Esophagus muscularis mucosa (tissue), 4 donors: ENCODE measurements around the gene PDK2. TPM values are rescaled to one million over a fixed set of nuclear protein-coding genes. Genes with fewer than 3 reads are reported as not detected.

ENCODE experiments used
- DNase-seq: peaks from one replicate; pipeline ENCODE4 v3.0.0-alpha.2; 2017; ENCODE audit errors: extremely low spot score
- H3K27ac ChIP-seq, 4 donors: fragments of 200-600 bp; sonication (generic); replicated peaks in 1 of 4; 1 replicate in 3 of 4; 2 replicates in 1 of 4; pipeline ENCODE4 v1.5.1; 2016 to 2019; ENCODE audit warnings: mild to moderate bottlenecking in 1 of 4
- H3K27me3 ChIP-seq, 4 donors: fragments of 200-600 bp; sonication (generic); one replicate each; pipeline versions ENCODE4 v1.5.1 to v1.6.0; 2016 to 2019
- H3K36me3 ChIP-seq, 4 donors: fragments of 200-600 bp; sonication (generic); one replicate each; pipeline ENCODE4 v1.5.1; 2016 to 2019
- H3K4me1 ChIP-seq, 4 donors: fragments of 200-600 bp; sonication (generic); one replicate each; pipeline ENCODE4 v1.5.1; 2016 to 2019
- H3K4me3 ChIP-seq, 4 donors: fragments of 200-600 bp; sonication (generic); 1 replicate in 2 of 4; 2 replicates in 2 of 4; pipeline ENCODE4 v1.5.1; 2016 to 2019; ENCODE audit warnings: mild to moderate bottlenecking in 4 of 4, moderate library complexity in 1 of 4
- H3K9me3 ChIP-seq, 4 donors: fragments of 200-600 bp; sonication (generic); 1 replicate in 3 of 4; 2 replicates in 1 of 4; pipeline ENCODE4 v1.5.1; 2016 to 2019
- EP300 ChIP-seq: sonication (generic); formaldehyde crosslinking; IDR thresholded peaks from one replicate; pipeline ENCODE4 v1.6.1; 2017; ENCODE audit warnings: antibody characterized with exemption
- POLR2A ChIP-seq: fragments of 450-650 bp; IDR thresholded peaks from one replicate; pipeline ENCODE4 v1.6.1; 2017; ENCODE audit warnings: antibody characterized with exemption, moderate library complexity, mild to moderate bottlenecking, low read depth
- POLR2AphosphoS5 ChIP-seq, 2 donors: sonication (generic); formaldehyde crosslinking; IDR thresholded peaks; one replicate each; pipeline ENCODE4 v1.6.1; 2017; ENCODE audit warnings: antibody characterized with exemption in 2 of 2
- WGBS: methylation state at CpG from one replicate; pipeline ENCODE4 v1.1.5; 2018; 5-methylcytosine and 5-hydroxymethylcytosine counted together
- intact Hi-C: fragments of 100-400 bp; cut with DNase I; formaldehyde crosslinking; loops from one replicate; pipeline ENCODE4 v1.15.1; 2023
- total RNA-seq, 4 donors: library from RNA; depleted of rRNA; stranded (reverse); fragments of >200 nt; gene quantifications; one replicate each; pipeline versions ENCODE4 v1.1.0 to v1.2.1, GENCODE V29; 2016
- TF ChIP-seq, protein P1 (sequence below), 3 experiments: fragments of 200-600 bp in 2 of 3; fragments of 450-650 bp in 1 of 3; sonication (generic) in 2 of 3; IDR thresholded peaks; one replicate each; pipeline ENCODE4 v1.5.1; 2017 to 2019; ENCODE audit warnings: antibody characterized with exemption in 3 of 3, mild to moderate bottlenecking in 2 of 3, moderate library complexity in 1 of 3

Gene PDK2
- total RNA-seq, 4 donors from 2014 or later: 31.6 to 118 (median 61.4) TPM

- 91% methylated on average over 7 of the region's 7 CpGs for WGBS
- Histone ChIP-seq H3K9me3 (no peaks in the 10 kb centered on the region), H3K27me3 (peaks cover 0 to 5% (median 0%) of the 10 kb centered on the region in 4 donors), H3K27ac (no peak overlapping the region), H3K4me3 (no peak overlapping the region), H3K4me1 (peaks cover 9 to 31% (median 26%) of the 10 kb centered on the region in 4 donors), H3K36me3 (no peaks in the 10 kb centered on the region)
- DNase-seq: no peak
- TF ChIP-seq POLR2A (no peak), POLR2AphosphoS5 (IDR thresholded peaks at IDR 0.05) (no peak), EP300 (no peak)
- TF ChIP-seq, protein P1, sequence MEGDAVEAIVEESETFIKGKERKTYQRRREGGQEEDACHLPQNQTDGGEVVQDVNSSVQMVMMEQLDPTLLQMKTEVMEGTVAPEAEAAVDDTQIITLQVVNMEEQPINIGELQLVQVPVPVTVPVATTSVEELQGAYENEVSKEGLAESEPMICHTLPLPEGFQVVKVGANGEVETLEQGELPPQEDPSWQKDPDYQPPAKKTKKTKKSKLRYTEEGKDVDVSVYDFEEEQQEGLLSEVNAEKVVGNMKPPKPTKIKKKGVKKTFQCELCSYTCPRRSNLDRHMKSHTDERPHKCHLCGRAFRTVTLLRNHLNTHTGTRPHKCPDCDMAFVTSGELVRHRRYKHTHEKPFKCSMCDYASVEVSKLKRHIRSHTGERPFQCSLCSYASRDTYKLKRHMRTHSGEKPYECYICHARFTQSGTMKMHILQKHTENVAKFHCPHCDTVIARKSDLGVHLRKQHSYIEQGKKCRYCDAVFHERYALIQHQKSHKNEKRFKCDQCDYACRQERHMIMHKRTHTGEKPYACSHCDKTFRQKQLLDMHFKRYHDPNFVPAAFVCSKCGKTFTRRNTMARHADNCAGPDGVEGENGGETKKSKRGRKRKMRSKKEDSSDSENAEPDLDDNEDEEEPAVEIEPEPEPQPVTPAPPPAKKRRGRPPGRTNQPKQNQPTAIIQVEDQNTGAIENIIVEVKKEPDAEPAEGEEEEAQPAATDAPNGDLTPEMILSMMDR (IDR thresholded peaks at IDR 0.05): no peak
- intact Hi-C loops: no loop called here
These were observed 25.5 kb downstream of the PDK2 start for GRCh38 chr17:50120475-50121253.

DNA sequence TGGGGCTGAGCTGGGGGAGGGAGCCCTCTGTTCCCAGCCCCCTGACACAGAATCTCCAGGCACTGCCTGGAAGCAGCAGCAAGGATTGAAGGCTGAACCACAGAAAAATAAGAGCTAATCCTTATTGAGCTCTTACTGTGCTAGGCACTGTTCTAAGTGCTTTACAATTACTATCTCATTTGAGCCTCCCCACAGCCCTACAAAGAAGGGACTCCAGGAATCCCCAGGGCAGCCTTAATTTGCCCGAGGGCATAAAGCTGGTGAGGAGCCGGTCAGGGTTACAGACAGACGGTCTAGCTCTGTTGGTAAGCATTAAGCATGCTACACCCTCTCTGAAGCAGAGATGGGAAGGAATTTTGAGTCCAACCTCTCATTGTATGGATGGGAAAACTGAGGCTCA lies 27.8 kb downstream of the PDK2 start:
- 92% methylated on average over 2 of the region's 3 CpGs for WGBS

GRCh38 chr17:50123649-50124349 lies 28.6 kb downstream of the PDK2 start:
- Histone ChIP-seq H3K27ac (peak overlapping the region; percentile 23 to 54 (median 44)), H3K9me3 (no peaks in the 10 kb centered on the region), H3K4me1 (peaks cover 9 to 17% (median 14%) of the 10 kb centered on the region in 4 donors), H3K4me3 (no peak overlapping the region), H3K36me3 (no peaks in the 10 kb centered on the region), H3K27me3 (peaks cover 0 to under 1% (median 0%) of the 10 kb centered on the region in 4 donors)
- TF ChIP-seq POLR2A: no peak
- no peak for TF ChIP-seq POLR2AphosphoS5 (IDR thresholded peaks at IDR 0.05)
- no peak for TF ChIP-seq EP300
- TF ChIP-seq, protein P1 (IDR thresholded peaks at IDR 0.05): no peak
- DNase-seq: no peak
- intact Hi-C loops: no loop called here
- 50% methylated on average over 12 of the region's 12 CpGs for WGBS

More for the DNA sequence above, 27.8 kb downstream of the PDK2 start:
- Histone ChIP-seq H3K36me3 (no peaks in the 10 kb centered on the region), H3K4me3 (no peak overlapping the region), H3K27me3 (no peaks in the 10 kb centered on the region), H3K4me1 (peaks cover 7 to 17% (median 14%) of the 10 kb centered on the region in 4 donors), H3K27ac (no peak overlapping the region), H3K9me3 (no peaks in the 10 kb centered on the region)
- intact Hi-C loops: no loop called here
- no peak for DNase-seq
- TF ChIP-seq, protein P1 (IDR thresholded peaks at IDR 0.05): no peak
- TF ChIP-seq EP300 (no peak), POLR2AphosphoS5 (IDR thresholded peaks at IDR 0.05) (no peak), POLR2A (no peak)

GRCh38 chr17:50125420-50125997 lies 30.4 kb downstream of the PDK2 start:
- no peak for DNase-seq
- WGBS: 95% methylated on average over 4 of the region's 4 CpGs
- H3K27ac ChIP-seq: no peak overlapping the region
- H3K9me3 ChIP-seq: no peaks in the 10 kb centered on the region
- no peak overlapping the region for H3K4me3 ChIP-seq
- intact Hi-C loops: no loop called here
- peaks cover 0 to 17% (median 4%) of the 10 kb centered on the region in 4 donors for H3K27me3 ChIP-seq
- H3K4me1 ChIP-seq: peaks cover 23 to 35% (median 31%) of the 10 kb centered on the region in 4 donors
- H3K36me3 ChIP-seq: no peaks in the 10 kb centered on the region
- no peak for TF ChIP-seq POLR2AphosphoS5 (IDR thresholded peaks at IDR 0.05)
- TF ChIP-seq, protein P1 (IDR thresholded peaks at IDR 0.05): no peak
- no peak for TF ChIP-seq POLR2A
- no peak for TF ChIP-seq EP300
